Esophagus squamous epithelium (tissue), 5 donors: ENCODE measurements around the gene ITGA11. TPM values are rescaled to one million over a fixed set of nuclear protein-coding genes. Genes with fewer than 3 reads are reported as not detected.
A peak's percentile ranks its signal among the peaks of the same experiment; 100 is the strongest.

Source experiments
- DNase-seq: peaks from one replicate; lab custom pipeline; 2025; lab: John Stamatoyannopoulos, UW
- H3K27ac ChIP-seq, 4 donors: fragments of 200-600 bp; sonication (generic); one replicate each; pipeline ENCODE4 v1.5.1; 2016 to 2019; ENCODE audit warnings: mild to moderate bottlenecking in 1 of 4
- H3K27me3 ChIP-seq, 4 donors: fragments of 200-600 bp; sonication (generic); 1 replicate in 3 of 4; 2 replicates in 1 of 4; pipeline versions ENCODE4 v1.5.1 to v1.6.0; 2017 to 2021; ENCODE audit warnings: antibody characterized with exemption in 1 of 4
- H3K36me3 ChIP-seq, 3 donors: fragments of 200-600 bp; sonication (generic); one replicate each; pipeline ENCODE4 v1.5.1; 2016 to 2019
- H3K4me1 ChIP-seq, 3 donors: fragments of 200-600 bp; sonication (generic); one replicate each; pipeline ENCODE4 v1.5.1; 2017 to 2019
- H3K4me3 ChIP-seq, 4 donors: fragments of 200-600 bp; sonication (generic); 1 replicate in 3 of 4; 2 replicates in 1 of 4; pipeline ENCODE4 v1.5.1; 2016 to 2019; ENCODE audit warnings: mild to moderate bottlenecking in 2 of 4, moderate library complexity in 1 of 4
- H3K9me3 ChIP-seq, 3 donors: fragments of 200-600 bp; sonication (generic); one replicate each; pipeline ENCODE4 v1.5.1; 2016 to 2019
- CTCF ChIP-seq, 6 experiments: fragments of 450-650 bp in 4 of 6; fragments of 200-600 bp in 2 of 6; sonication (generic) in 2 of 6; IDR thresholded peaks; one replicate each; pipeline ENCODE4 v1.5.1; 2016 to 2019; ENCODE audit warnings: antibody characterized with exemption in 6 of 6, mild to moderate bottlenecking in 4 of 6, moderate library complexity in 4 of 6
- POLR2A ChIP-seq, 4 donors: fragments of 450-650 bp; IDR thresholded peaks; one replicate each; pipeline ENCODE4 v1.6.1; 2017; ENCODE audit warnings: antibody characterized with exemption in 4 of 4, mild to moderate bottlenecking in 4 of 4, moderate library complexity in 3 of 4
- WGBS, 2 donors: methylation state at CpG; one replicate each; pipeline ENCODE4 v1.1.5; 2018; 5-methylcytosine and 5-hydroxymethylcytosine counted together
- intact Hi-C: fragments of 100-400 bp; cut with DNase I; formaldehyde crosslinking; loops from one replicate; pipeline ENCODE4 v1.15.0; 2022
- total RNA-seq, 4 donors: library from RNA; depleted of rRNA; stranded (reverse); fragments of >200 nt; gene quantifications; one replicate each; pipeline ENCODE4 v1.1.0, GENCODE V29; 2016
- donor health status: DM: yes; HTN: yes; CAD: no.

ITGA11 gene
- total RNA-seq, 4 donors from 2014 or later = 0.19 to 2.9 (median 0.81) TPM

GRCh38 chr15:68303134-68303533, 128.8 kb downstream of the ITGA11 start:
- H3K36me3 ChIP-seq = no peaks in the 10 kb centered on the region
- H3K27me3 ChIP-seq = peaks cover 0 to 9% (median 0%) of the 10 kb centered on the region in 4 donors
- WGBS, 2 donors = 58 to 67% methylated on average over 2 of the region's 2 CpGs

GRCh38 chr15:68302729-68303128, 129.2 kb downstream of the ITGA11 start:
- intact Hi-C loops = no loop called here
- WGBS, 2 donors = 96 to 97% methylated on average over 5 to 6 of the region's 6 CpGs
- no peak overlapping the region for H3K4me3 ChIP-seq
- no peak overlapping the region for H3K27ac ChIP-seq
- H3K4me1 ChIP-seq = peaks cover 3 to 33% (median 15%) of the 10 kb centered on the region in 3 donors
- TF ChIP-seq CTCF (IDR thresholded peaks at IDR 0.05) (no peak), POLR2A (IDR thresholded peaks at IDR 0.05) (no peak)
- peaks cover 0 to 2% (median 0%) of the 10 kb centered on the region in 3 donors for H3K36me3 ChIP-seq
- no peaks in the 10 kb centered on the region for H3K9me3 ChIP-seq
- H3K27me3 ChIP-seq = peaks cover 0 to 8% (median 0%) of the 10 kb centered on the region in 4 donors
- no peak for DNase-seq

More at GRCh38 chr15:68303134-68303533, 128.8 kb downstream of the ITGA11 start:
- intact Hi-C loops = no loop called here
- Histone ChIP-seq H3K9me3 (no peaks in the 10 kb centered on the region), H3K27ac (no peak overlapping the region), H3K4me1 (peaks cover 3 to 32% (median 15%) of the 10 kb centered on the region in 3 donors), H3K4me3 (no peak overlapping the region)
- DNase-seq = no peak
- TF ChIP-seq CTCF (IDR thresholded peaks at IDR 0.05) = no peak
- no peak for TF ChIP-seq POLR2A (IDR thresholded peaks at IDR 0.05)

GRCh38 chr15:68301301-68301700, 130.7 kb downstream of the ITGA11 start:
- Histone ChIP-seq H3K4me1 (peaks cover 1 to 25% (median 15%) of the 10 kb centered on the region in 3 donors), H3K27me3 (no peaks in the 10 kb centered on the region), H3K36me3 (peaks cover 0 to 16% (median 0%) of the 10 kb centered on the region in 3 donors), H3K9me3 (no peaks in the 10 kb centered on the region), H3K4me3 (no peak overlapping the region), H3K27ac (no peak overlapping the region)
- DNase-seq = no peak
- 89% methylated on average over 8 of the region's 8 CpGs for WGBS, 2 donors
- TF ChIP-seq CTCF (IDR thresholded peaks at IDR 0.05) (no peak), POLR2A (IDR thresholded peaks at IDR 0.05) (no peak)
- intact Hi-C loops = no loop called here

- intact Hi-C loops = no loop called here
- Histone ChIP-seq H3K4me3 (no peak overlapping the region), H3K27me3 (no peaks in the 10 kb centered on the region), H3K9me3 (no peaks in the 10 kb centered on the region), H3K4me1 (peaks cover 0 to 29% (median 15%) of the 10 kb centered on the region in 3 donors), H3K36me3 (peaks cover 0 to 16% (median 0%) of the 10 kb centered on the region in 3 donors), H3K27ac (peak overlapping the region in 3 of 4 donors; percentile 11 to 79 (median 68))
- DNase-seq = no peak
- no peak for TF ChIP-seq CTCF (IDR thresholded peaks at IDR 0.05)
- TF ChIP-seq POLR2A (IDR thresholded peaks at IDR 0.05) = no peak
- WGBS, 2 donors = 87 to 92% methylated on average over 4 to 6 of the region's 6 CpGs
Measured at GRCh38 chr15:68300115-68300940, 131.6 kb downstream of the ITGA11 start.

GRCh38 chr15:68299436-68299835, 132.5 kb downstream of the ITGA11 start:
- H3K27me3 ChIP-seq = no peaks in the 10 kb centered on the region
- 39 to 48% methylated on average over 5 of the region's 5 CpGs for WGBS, 2 donors
- peak overlapping the region in 3 of 4 donors; percentile 15 to 58 (median 31) for H3K4me3 ChIP-seq
- peak overlapping the region in 3 of 4 donors; percentile 11 to 79 (median 68) for H3K27ac ChIP-seq
- no peaks in the 10 kb centered on the region for H3K9me3 ChIP-seq
- H3K36me3 ChIP-seq = peaks cover 0 to 16% (median 0%) of the 10 kb centered on the region in 3 donors
- no peak for DNase-seq
- no peak for TF ChIP-seq CTCF (IDR thresholded peaks at IDR 0.05)
- no peak for TF ChIP-seq POLR2A (IDR thresholded peaks at IDR 0.05)
- H3K4me1 ChIP-seq = peaks cover 0 to 37% (median 15%) of the 10 kb centered on the region in 3 donors
- intact Hi-C loops = no loop called here
